ENCODE data around the gene CCDC15.
"Not testable (repeated sequence)": the region's sequence is repeated elsewhere in the genome, so short reads cannot be mapped to it uniquely, and the experiment has no call there.

Gene CCDC15

DNA sequence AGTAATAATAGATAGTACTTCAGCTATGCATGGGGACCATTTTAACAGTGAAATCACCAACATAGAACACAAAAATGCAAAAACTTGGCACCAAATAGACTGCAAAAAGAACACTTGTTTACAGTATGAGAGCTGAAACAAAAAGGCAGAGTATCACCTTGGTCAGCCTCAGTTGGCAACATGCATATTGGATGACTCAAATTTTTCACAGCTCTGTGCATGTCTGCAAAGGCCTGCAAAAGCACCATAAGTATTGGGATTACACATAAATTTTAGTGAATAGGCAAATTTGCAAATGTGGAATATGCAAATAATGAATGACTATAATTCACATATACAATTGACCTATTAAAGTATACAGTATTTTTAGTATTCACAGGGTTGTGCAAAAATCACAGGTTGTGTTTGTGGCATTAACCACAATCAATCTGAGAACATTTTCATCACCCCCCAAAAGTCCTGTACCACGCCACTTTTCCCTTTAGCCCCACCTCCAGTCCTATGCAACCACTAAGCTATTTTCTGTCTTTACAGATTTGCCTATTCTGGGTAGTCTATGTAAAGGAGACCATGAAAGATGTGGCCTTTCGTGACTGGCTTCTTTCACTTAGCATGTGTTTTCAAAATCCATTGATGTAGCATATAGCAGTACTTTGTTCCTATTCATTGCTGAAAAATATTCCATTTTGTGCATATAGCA, 47.2 kb downstream of the CCDC15 start:
- DNase-seq = no peak

- no peak for DNase-seq
These were observed 47.8 kb downstream of the CCDC15 start for GRCh38 chr11:125001849-125002248.

DNA sequence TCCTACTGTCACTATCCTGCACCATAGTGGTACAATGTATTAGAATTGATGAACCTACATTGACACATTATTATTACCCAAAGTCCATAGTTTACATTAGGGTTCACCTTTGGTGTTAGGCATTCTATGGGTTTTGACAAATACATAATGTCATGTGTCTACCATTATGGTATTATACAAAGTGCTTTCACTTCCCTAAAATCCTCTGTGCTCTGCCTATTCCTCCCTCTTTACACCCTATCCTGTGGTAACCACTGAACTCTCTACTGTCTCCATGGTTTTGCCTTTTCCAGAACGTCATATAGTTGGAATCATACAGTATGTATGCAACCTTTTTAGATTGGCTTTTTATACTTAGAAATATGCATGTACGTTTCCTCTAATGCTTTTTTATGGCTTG, 51.5 kb downstream of the CCDC15 start:
- peak in 2 of 3 donors; percentile 2 to 23 for DNase-seq

DNA sequence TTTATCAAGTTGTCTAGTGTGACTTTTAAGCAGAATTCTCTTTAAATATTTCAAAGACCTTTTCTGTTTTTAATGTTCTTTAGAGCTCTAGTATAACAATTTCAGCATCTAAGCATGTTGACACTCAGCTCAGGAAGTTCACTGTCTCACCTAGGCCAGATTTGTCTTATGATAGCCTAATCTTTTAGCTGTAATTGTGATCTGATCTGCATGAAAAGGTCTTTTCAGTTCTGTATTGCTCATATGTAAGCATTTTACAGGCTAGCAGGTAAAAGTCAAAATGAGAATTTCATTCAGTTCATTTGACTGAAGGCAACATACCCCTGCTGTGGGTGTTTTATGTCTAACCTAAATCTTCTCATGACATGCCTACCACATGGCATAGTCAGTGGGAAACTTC, 62.4 kb downstream of the CCDC15 start:
- no peak for DNase-seq

GRCh38 chr11:125020342-125020741, 66.3 kb downstream of the CCDC15 start:
- DNase-seq = no peak

DNA sequence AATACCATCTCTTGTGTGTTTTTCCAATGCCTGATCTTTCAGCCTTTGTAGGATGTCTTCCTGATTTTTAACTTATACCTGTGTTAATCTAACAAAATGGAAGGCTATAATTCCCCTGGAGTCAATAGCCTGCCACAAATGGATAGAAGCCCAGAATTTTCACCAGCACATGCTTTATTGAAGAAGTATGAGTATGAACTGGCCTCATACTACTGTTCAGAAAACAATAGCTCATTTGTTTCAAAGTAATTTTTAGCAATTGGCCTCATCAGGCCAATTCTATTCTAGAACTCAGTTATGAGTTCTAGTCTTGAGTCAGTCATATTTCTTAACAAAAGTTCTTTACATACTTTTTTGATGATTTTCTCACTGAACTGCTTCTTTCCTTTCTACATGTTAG, 68.5 kb downstream of the CCDC15 start:
- no peak for DNase-seq

DNA sequence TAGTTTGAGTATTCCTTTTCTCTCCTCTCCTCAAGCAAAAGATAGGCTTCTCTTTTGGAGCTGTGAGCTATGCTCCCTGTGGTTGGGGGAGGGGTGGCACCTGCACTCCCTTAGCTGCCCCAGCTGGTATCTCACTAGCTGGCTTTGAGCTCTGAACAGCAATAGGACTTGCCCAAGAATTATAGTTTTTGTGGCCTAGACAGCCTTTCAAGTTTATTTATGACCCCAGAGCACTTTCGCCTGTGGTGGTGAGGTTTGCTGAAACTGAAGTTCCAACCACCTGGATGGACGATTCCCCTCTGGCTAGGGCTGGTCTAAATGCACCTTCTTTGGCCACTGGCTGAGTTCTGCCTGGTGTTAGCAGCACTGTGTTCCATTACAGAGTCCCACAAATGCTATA, 72.0 kb downstream of the CCDC15 start:
- DNase-seq = no peak

DNA sequence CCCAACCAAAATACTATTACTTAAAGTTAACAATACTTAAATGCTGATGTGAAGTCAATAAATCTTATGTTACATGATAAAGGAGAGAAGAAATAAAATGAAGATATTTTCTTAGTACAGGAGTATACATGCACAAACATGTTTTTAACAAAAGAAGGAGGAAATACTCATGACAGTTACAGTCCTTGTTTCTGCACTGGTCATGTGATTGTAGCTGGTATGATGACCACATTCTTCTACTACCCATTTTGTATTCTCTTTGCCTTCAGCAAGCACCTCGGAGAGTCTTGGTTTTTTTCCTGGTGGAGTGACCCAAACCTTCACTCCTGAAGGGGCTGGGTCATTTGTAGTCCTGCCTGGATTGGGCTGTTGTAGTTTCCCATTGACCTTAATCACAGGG, 75.4 kb downstream of the CCDC15 start:
- DNase-seq = peak in 1 of 3 donors; percentile 8

- peak; percentile 53 to 84 (median 82) for DNase-seq
These were observed 82.9 kb downstream of the CCDC15 start for GRCh38 chr11:125036933-125037332.

DNA sequence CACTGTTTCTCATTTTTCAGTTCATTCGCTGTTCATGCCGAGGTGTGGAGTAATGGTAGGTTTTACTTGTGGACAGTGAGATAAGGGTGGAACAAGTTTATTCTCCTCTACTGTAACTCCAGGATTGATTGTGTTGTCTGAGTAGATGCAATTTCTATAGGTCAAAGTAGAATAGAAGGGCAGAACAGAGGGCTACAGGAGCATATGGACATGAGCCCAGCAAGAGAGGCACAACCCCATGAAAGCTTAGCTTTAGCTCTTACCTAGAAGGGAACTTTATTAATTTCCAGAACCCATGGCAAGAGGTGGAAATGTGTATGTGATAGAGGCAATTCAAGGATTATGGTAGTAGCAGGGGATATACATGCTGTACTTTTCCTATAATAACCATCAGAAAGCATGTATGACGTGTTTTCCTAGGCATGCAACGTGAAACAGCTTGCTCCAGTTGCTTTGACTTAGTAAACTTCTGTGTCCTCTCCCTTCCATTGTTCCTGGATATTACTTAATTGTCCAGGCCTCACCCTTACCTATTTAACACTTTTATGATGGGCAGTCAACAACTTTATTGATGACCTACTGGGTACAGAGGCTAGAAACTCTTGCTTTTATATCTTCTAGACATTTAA, 95.3 kb downstream of the CCDC15 start:
- no peak for DNase-seq

GRCh38 chr11:125052047-125052446, 98.0 kb downstream of the CCDC15 start:
- DNase-seq = no peak

DNA sequence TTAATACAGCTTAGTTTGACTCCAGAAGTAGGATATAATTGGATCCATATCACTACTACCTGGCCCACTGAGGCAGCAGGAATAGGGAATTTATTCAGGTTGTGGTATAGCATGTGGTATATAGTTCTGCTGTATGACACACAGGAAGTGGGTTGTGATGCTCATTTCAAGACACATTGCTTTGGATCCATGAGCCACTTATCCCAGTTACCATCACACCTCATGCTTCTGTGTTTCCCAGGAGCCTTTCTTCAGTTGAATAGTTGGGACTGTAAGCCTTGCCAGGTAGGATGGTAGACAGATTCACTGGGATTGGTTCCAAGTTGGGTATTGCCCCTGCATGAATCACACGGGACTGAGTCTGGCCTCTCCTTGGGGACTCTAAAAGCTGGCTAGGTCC, 99.2 kb downstream of the CCDC15 start:
- DNase-seq = no peak

- DNase-seq = no peak
These were observed 101.2 kb downstream of the CCDC15 start for GRCh38 chr11:125055107-125055715.

- DNase-seq = not testable (repeated sequence)
These were observed 102.1 kb downstream of the CCDC15 start for GRCh38 chr11:125056111-125056510.

- no peak for DNase-seq
These were observed 103.1 kb downstream of the CCDC15 start for GRCh38 chr11:125056931-125057692.

DNA sequence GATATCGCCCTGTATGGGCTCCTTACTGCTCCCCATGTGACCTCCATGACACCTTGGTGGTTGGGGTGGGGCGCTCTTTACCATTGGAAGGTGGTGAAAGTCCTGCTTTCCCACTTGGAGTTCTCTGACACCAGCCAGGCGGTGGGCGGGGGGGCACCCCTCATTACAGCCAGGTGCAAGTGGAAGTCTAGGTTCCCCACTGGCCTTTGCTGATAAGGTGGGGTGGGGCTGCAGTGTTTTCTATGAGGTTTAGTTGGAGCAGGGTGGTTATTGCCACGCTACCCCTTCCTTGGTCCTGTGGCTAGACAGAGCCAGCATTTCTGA, 103.7 kb downstream of the CCDC15 start:
- no peak for DNase-seq

GRCh38 chr11:125061281-125061680, 107.3 kb downstream of the CCDC15 start:
- no peak for DNase-seq

GRCh38 chr11:125062218-125062930, 108.4 kb downstream of the CCDC15 start:
- DNase-seq = no peak

DNA sequence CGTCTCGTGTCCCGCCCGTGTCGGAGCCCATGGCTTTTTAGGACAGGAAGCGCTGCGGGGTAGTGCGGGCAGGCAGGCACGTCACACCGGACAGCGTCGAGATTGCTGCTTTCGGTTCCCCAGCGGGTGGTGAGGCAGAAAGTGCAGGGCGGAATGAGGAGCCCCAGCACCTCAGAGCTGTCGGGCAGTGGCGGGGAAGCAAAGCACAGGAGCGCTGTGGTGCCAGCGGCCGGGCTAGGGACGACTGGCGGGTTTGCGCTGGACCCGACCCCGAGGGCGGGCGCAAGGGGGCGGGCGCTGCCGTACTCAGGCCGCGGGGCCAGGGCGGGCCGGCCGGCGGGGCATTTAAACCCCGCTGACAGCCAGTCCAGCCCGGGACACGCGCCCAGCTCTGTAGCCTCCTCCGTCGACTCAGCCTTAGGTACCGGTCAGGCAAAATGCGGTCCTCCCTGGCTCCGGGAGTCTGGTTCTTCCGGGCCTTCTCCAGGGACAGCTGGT, 109.0 kb downstream of the CCDC15 start, which contains the start of gene SLC37A2:
Gene SLC37A2, plus strand, starts transcription at position 375 of the 498 bp plus-strand sequence. Its CDS starts 63 bp downstream, at position 438.
- DNase-seq = peak; percentile 88 to 91 (median 89)

- peak in 2 of 3 donors; percentile 18 to 35 for DNase-seq
These were observed 109.5 kb downstream of the CCDC15 start for GRCh38 chr11:125063429-125064043.

DNA sequence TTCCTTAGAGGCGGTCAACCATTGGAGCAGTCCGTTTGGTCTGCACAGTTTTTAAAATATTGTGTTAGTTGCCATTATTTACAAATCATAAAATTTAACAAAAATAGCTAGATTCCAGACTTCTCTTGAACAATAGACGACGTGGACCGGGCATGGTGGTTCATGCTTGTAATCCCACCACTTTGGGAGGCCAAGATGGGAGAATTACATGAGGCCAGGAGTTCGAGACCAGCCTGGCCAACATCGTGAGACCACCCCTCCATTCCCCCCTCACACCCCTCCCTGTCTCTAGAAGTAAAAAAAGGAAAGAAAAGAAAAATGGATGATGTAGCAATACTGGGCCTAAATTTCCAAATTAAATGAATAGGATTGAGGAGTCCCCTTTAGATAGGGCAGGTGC, 110.1 kb downstream of the CCDC15 start:
- DNase-seq = no peak

- peak; percentile 31 to 48 (median 38) for DNase-seq
These were observed 114.4 kb downstream of the CCDC15 start for GRCh38 chr11:125068368-125068767.

All from suppressor macrophage treated with lipopolysaccharide for 1 hour (primary cell).